B cell (primary cell): ENCODE measurements around the gene DAPK3.
"Not testable (repeated sequence)": the region's sequence is repeated elsewhere in the genome, so short reads cannot be mapped to it uniquely, and the experiment has no call there.

Source experiments
- EZH2 ChIP-seq: IDR thresholded peaks from 2 replicates; pipeline ENCODE4 v1.6.1; 2012; ENCODE audit warnings: borderline replicate concordance, low read depth, mild to moderate bottlenecking, moderate library complexity, low read length; ENCODE audit not compliant: insufficient read depth, poor library complexity, severe bottlenecking
- TF ChIP-seq, protein P1 (sequence below): fragments of 200-600 bp; IDR thresholded peaks from one replicate; pipeline ENCODE4 v1.8.0; 2022; ENCODE audit warnings: antibody characterized with exemption, mild to moderate bottlenecking

DNA sequence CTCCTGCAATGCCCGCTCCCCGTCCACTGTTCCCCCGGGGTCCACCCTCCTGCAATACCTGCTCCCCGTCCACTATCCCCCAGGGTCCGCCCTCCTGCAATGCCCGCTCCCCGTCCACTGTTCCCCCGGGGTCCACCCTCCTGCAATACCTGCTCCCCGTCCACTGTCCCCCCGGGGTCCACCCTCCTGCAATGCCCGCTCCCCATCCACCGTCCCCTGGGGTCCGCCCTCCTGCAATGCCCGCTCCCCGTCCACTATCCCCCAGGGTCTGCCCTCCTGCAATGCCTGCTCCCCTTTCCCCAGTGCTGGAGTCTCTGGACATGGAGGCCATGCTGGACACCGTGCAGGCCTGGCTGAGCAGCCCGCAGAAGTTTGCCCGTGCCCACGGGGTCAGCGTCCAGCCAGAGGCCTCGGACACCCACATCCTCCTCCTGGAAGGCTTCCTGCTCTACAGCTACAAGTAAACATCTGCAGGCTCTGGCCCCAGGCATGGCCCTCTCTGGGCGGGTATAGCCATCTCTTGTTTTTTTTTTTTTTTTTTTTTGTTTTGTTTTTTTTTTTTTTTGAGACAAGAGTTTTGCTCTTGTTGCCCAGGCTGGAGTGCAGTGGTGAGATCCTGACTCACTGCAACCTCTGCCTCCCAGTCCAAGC, 32.5 kb downstream of the DAPK3 start:
- TF ChIP-seq, protein P1, sequence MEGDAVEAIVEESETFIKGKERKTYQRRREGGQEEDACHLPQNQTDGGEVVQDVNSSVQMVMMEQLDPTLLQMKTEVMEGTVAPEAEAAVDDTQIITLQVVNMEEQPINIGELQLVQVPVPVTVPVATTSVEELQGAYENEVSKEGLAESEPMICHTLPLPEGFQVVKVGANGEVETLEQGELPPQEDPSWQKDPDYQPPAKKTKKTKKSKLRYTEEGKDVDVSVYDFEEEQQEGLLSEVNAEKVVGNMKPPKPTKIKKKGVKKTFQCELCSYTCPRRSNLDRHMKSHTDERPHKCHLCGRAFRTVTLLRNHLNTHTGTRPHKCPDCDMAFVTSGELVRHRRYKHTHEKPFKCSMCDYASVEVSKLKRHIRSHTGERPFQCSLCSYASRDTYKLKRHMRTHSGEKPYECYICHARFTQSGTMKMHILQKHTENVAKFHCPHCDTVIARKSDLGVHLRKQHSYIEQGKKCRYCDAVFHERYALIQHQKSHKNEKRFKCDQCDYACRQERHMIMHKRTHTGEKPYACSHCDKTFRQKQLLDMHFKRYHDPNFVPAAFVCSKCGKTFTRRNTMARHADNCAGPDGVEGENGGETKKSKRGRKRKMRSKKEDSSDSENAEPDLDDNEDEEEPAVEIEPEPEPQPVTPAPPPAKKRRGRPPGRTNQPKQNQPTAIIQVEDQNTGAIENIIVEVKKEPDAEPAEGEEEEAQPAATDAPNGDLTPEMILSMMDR: not testable (repeated sequence)
- not testable (repeated sequence) for TF ChIP-seq EZH2
